Hematopoietic multipotent progenitor cell treated with erythropoietin and hydrocortisone succinate and interleukin-3 and kit ligand, for 6 days (in vitro differentiated cells): ENCODE measurements around the gene BIRC5.
"Not testable (repeated sequence)": the region's sequence is repeated elsewhere in the genome, so short reads cannot be mapped to it uniquely, and the experiment has no call there.

Experiments used
- DNase-seq: peaks from one replicate; pipeline ENCODE4 v3.0.0-alpha.2; 2015

The BIRC5 gene

GRCh38 chr17:78241277-78242023, 27.4 kb downstream of the BIRC5 start:
- DNase-seq: peak; percentile 44

GRCh38 chr17:78242024-78242742, 28.1 kb downstream of the BIRC5 start:
- DNase-seq: no peak

GRCh38 chr17:78247304-78247703, 33.3 kb downstream of the BIRC5 start:
- no peak for DNase-seq

GRCh38 chr17:78248051-78248914, 34.2 kb downstream of the BIRC5 start:
- DNase-seq: no peak

GRCh38 chr17:78249074-78249817, 35.2 kb downstream of the BIRC5 start:
- no peak for DNase-seq

GRCh38 chr17:78249818-78250806, 36.1 kb downstream of the BIRC5 start:
- no peak for DNase-seq

GRCh38 chr17:78250891-78251772, 37.1 kb downstream of the BIRC5 start:
- DNase-seq: peak; percentile 93

GRCh38 chr17:78251773-78252103, 37.7 kb downstream of the BIRC5 start:
- no peak for DNase-seq

GRCh38 chr17:78252111-78252634, 38.1 kb downstream of the BIRC5 start:
- DNase-seq: no peak

- no peak for DNase-seq
Measured at GRCh38 chr17:78252701-78253635, 38.9 kb downstream of the BIRC5 start.

- not testable (repeated sequence) for DNase-seq
Measured at GRCh38 chr17:78253636-78253945, 39.5 kb downstream of the BIRC5 start.

- peak; percentile 91 for DNase-seq
Measured at GRCh38 chr17:78253946-78254672, 40.1 kb downstream of the BIRC5 start.

GRCh38 chr17:78255029-78255656, 41.1 kb downstream of the BIRC5 start:
- no peak for DNase-seq

GRCh38 chr17:78255953-78256706, 42.1 kb downstream of the BIRC5 start:
- no peak for DNase-seq

- no peak for DNase-seq
Measured at GRCh38 chr17:78256707-78257591, 42.9 kb downstream of the BIRC5 start.

GRCh38 chr17:78257810-78258322, 43.8 kb downstream of the BIRC5 start:
- peak; percentile 55 for DNase-seq
